HG03045 (cell line): ENCODE measurements around the gene TRIM64.
"Not testable (repeated sequence)": the region's sequence is repeated elsewhere in the genome, so short reads cannot be mapped to it uniquely, and the experiment has no call there.

Source experiments
- ATAC-seq: cut with Tn5 transposase; IDR thresholded peaks from one replicate; pipeline ENCODE4 v1.9.1; 2021; ENCODE audit warnings: mild to moderate bottlenecking, moderate library complexity; ENCODE audit not compliant: unreplicated experiment

TRIM64 gene, protein sequence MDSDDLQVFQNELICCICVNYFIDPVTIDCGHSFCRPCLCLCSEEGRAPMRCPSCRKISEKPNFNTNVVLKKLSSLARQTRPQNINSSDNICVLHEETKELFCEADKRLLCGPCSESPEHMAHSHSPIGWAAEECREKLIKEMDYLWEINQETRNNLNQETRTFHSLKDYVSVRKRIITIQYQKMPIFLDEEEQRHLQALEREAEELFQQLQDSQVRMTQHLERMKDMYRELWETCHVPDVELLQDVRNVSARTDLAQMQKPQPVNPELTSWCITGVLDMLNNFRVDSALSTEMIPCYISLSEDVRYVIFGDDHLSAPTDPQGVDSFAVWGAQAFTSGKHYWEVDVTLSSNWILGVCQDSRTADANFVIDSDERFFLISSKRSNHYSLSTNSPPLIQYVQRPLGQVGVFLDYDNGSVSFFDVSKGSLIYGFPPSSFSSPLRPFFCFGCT

GRCh38 chr11:89965737-89966136, at the start of gene TRIM64:
Gene TRIM64, plus strand, starts transcription at chr11:89966037. Its CDS starts 2,467 bp downstream, at chr11:89968504.
- not testable (repeated sequence) for ATAC-seq

- ATAC-seq: no peak
Measured at GRCh38 chr11:89922195-89922660, 43.6 kb upstream of the TRIM64 start, which contains the start of gene TRIM49D1. Gene TRIM49D1, minus strand, starts transcription at chr11:89922245. Its CDS starts 4,535 bp downstream, at chr11:89917710.

- ATAC-seq: not testable (repeated sequence)
Measured at GRCh38 chr11:89923764-89924163, 42.1 kb upstream of the TRIM64 start, which contains the start of gene TRIM49D2. Gene TRIM49D2, plus strand, starts transcription at chr11:89924064. Its CDS starts 2,698 bp downstream, at chr11:89926762.

GRCh38 chr11:89960833-89961232, 5.0 kb upstream of the TRIM64 start:
- ATAC-seq: not testable (repeated sequence)
